ENCODE results near the gene ADAMTSL2.

DNA sequence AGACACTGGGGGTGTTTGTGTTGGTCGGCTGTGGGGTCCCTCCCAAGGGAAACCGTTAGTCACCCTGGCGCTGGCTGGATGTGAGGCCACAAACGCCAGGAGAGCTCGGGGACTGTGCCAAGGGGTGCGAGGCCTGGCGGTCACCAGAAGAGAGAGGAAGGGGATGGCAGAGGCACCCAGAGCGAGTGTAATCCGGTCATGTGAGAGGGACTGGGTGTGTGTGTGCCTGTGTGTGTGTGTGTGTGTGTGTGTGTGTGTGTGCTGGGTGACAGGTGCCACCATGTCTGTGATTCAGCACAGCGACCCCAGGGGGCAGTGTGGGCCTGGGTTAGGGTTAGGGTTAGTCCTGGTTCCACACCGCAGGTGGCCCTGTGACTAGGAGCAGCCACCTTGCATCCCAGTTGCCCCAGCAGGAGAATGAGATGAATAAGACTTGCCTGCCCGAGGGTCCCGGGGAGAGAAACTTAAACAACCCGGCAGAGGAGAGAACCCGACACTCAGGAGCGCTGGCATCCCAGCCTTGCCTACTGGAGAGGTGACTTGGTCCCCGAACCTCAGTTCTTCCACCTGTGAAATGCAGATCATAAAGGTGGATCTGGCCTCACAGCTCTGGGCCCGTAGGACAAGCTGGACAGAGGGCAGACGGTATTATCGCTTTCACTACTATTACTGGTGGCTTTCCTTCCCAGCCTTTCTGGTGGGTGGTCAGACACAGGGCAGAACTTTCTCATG lies 1.4 kb upstream of the ADAMTSL2 start:
- no peak for TF ChIP-seq SIN3A (IDR thresholded peaks at IDR 0.05; ENCODE audit: borderline replicate concordance, low read depth, low read length)
- no peak for TF ChIP-seq CHD2 (IDR thresholded peaks at IDR 0.05; ENCODE audit: low read depth, low read length)
- TF ChIP-seq CAMTA2 (CRISPR knock-in tag; IDR thresholded peaks at IDR 0.05; ENCODE audit: borderline replicate concordance), result no peak
- TF ChIP-seq, protein P1, sequence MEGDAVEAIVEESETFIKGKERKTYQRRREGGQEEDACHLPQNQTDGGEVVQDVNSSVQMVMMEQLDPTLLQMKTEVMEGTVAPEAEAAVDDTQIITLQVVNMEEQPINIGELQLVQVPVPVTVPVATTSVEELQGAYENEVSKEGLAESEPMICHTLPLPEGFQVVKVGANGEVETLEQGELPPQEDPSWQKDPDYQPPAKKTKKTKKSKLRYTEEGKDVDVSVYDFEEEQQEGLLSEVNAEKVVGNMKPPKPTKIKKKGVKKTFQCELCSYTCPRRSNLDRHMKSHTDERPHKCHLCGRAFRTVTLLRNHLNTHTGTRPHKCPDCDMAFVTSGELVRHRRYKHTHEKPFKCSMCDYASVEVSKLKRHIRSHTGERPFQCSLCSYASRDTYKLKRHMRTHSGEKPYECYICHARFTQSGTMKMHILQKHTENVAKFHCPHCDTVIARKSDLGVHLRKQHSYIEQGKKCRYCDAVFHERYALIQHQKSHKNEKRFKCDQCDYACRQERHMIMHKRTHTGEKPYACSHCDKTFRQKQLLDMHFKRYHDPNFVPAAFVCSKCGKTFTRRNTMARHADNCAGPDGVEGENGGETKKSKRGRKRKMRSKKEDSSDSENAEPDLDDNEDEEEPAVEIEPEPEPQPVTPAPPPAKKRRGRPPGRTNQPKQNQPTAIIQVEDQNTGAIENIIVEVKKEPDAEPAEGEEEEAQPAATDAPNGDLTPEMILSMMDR (CRISPR knock-in tag; IDR thresholded peaks at IDR 0.05), result peak; percentile 95
- no peak for TF ChIP-seq FOXA3 (CRISPR knock-in tag; IDR thresholded peaks at IDR 0.05)
- TF ChIP-seq HMGA1 (CRISPR knock-in tag; conservative IDR thresholded peaks at IDR 0.05), result no peak
- no peak for TF ChIP-seq AKAP8 (CRISPR knock-in tag; IDR thresholded peaks at IDR 0.05)
- no peak for TF ChIP-seq RFX5 (IDR thresholded peaks at IDR 0.05; ENCODE audit: low read depth, low read length)
- no peak for TF ChIP-seq ZNF10 (CRISPR knock-in tag; IDR thresholded peaks at IDR 0.05; ENCODE audit: borderline replicate concordance, low read depth)
- no peak for TF ChIP-seq SNRNP70 (IDR thresholded peaks at IDR 0.05; ENCODE audit: low read depth, low read length)
- no peak for TF ChIP-seq TARDBP (CRISPR knock-in tag; IDR thresholded peaks at IDR 0.05)
- TF ChIP-seq PHF5A (CRISPR knock-in tag; IDR thresholded peaks at IDR 0.05; ENCODE audit: low read depth, unreplicated experiment), result no peak
- no peak for TF ChIP-seq EEA1 (CRISPR knock-in tag; IDR thresholded peaks at IDR 0.05; ENCODE audit: borderline replicate concordance)
- TF ChIP-seq RBAK (CRISPR knock-in tag; IDR thresholded peaks at IDR 0.05), result no peak
